HG03108 (cell line): ENCODE data around the gene PIEZO2.

Experiments
- ATAC-seq: cut with Tn5 transposase; IDR thresholded peaks from one replicate; pipeline ENCODE4 v1.9.1; 2021; ENCODE audit warnings: moderate library complexity; ENCODE audit not compliant: unreplicated experiment

Gene PIEZO2

DNA sequence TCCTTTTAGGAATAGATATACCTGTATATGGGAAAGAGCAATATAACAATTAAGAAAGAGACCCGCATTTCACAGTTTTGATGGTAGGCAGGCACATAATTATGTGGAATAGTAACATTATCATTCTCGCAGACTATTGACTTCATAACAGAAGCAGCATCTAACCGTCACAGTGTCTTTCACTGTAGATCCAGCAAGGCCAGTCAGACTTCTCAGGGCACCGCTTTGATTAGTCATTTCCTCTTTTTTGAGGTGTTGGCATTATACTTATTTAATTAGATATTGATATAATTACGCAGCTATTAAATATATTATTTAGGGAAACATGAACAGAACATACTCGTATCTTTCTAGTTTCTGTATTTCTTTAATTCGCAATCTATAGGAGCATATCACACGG is 447.2 kb downstream of the PIEZO2 start:
- ATAC-seq = no peak

DNA sequence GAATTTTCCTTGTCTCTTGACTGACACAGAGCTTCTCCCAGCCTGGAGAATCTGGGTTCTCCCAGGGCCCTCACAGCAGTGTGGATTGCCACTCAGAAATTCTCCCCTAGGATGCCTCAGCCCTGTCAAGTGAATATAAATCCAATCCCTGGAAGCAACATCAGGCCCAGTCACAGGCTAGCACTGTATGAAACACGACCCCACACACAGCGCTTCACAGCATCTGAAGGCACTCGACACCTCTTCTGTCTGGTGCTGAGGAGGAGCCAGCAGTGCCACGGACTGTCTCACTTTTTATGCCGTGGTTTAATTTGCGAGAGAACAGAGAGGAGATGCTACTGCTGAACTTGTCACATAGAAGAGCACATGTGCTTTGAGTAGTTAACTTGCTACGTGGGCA is 459.0 kb downstream of the PIEZO2 start:
- ATAC-seq = no peak

DNA sequence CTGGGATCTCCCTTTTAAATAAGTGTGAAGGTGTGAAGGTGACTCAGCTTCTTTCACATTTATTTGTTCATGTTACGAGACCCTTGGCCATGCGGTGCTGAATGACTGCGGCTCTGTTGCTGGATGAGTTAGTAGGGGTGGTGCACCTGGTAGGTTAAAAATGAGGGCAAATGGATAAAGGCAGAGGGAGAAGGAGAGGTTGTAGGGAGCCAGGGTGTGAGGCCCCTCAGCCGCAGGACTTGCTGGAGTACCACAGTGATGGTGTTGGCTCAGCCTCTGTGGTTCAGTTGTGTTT is 459.4 kb downstream of the PIEZO2 start:
- no peak for ATAC-seq

DNA sequence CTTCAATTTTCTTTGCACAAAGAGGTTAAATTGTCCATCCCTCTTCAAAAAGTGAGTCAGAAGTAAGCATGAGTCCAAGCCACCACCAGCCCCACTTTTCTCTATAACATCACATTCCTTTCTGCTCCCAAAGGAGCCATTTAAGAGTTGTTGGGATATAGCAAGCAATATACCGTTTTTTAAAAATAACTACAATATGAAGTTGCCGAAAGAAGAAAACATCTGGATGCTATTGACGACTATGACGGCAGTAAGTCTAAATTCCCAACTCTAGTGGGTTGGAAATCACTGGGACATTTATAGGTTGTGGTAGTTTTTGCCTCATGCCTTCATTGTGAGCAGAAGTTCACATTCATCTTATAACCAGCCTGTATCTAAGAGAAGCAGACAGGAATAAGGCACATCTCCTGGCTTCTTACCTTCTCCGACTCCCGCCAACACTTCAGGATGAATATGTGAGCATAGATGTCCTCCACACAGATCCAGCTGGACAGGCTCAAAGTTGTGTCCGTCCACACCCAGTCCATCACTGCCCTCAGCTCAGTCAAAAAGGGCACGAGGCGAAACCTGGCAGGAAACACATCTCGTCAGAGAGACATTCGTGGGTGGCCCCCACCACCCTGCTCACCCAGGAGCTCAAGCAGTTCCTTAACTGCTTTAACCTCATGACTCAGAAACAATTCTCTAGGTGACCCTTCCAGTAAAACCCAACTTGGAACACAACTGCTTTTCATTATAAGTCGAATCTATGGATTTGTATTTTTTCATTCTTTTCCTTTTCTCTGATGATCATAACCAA is 459.9 kb downstream of the PIEZO2 start:
- no peak for ATAC-seq

DNA sequence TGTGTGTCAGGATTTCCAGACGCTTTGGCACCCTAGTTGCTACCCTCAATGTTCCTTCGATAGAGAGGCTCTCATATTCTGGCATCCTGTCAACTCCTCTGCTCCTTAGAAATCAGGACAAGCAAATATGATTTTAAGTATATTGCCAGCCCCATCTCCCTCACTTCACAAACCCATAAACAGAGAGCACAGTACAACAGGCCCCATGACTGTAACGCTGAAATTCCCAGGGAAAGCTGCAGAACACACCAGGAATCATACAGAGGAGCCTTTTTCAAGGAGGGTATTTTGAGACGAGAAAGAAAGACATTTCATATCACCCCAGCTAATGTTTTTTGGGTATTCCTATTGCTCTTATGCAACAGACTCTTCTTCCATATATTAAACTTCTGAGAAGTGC is 460.6 kb downstream of the PIEZO2 start:
- no peak for ATAC-seq

DNA sequence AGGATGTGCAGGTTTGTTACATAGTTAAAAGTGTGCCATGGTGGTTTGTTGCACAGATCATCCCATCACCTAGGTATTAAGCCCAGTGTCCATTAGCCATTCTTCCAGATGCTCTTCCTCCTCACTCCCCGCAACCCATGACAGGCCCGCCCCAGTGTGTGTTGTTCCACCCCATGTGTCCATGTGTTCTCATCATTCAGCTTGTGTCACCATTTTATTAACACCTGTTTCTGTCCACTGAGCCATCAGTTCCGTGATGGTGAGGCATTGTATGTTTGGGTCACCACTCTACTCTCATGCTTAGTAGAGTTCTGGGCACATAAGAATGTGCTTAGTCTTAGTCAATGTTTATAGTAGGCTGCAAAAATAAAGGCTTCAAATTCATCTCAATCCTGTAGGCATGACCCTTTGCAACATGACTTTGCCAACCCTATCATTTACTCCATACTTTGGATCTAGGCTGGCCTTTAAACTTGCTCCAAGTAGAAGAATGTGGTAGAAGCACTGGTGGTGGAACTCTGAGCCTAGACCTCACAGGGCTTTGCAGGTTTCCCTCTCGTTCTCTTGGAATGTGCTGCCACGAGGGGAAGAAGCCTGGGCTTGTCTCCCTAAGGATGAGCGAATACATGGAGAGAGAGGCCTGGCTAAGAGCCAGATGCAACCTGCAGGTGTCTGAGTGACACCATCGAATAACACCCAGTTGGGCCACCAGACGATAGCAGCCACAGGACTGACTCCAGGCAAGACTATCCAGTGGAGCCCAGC is 462.0 kb downstream of the PIEZO2 start:
- ATAC-seq = no peak

DNA sequence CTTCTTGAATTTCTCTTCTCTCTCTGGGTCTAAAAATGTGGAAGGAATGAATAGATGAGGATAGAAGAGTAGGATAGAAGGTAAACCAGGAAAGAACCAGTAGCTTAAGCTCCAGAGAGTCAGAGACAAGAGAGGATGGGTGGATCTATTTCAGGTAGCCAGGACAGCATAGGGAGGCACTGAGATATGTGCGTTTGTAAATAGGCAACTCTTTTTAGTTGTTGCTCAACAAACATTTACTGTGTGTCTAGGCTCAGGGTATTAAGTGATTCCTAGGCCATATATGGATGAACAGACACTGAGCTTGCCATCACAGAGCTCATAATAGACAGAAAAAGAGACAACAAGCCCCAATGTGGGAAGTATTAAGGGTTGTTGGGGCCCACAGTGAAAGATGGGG is 463.1 kb downstream of the PIEZO2 start:
- ATAC-seq = no peak

DNA sequence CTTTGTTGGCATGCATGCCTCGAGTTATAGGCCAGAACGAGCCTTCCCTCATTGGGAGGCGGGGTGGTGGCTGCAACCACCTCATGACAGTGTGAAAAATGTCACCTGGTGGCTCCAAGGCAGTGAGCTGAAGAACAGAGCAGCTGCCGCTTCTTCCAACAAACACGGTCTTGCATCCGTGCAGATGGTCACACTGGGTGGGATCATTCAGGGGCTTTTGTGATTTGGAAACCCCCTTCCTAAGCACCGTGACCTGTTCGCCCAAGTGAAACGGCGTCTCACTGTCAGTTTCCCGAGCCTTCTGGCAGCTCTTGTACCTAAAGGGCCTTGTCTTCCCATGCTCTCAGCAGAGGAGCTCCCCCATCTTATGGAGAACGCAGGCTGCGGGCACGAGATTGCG is 463.9 kb downstream of the PIEZO2 start:
- ATAC-seq = no peak

DNA sequence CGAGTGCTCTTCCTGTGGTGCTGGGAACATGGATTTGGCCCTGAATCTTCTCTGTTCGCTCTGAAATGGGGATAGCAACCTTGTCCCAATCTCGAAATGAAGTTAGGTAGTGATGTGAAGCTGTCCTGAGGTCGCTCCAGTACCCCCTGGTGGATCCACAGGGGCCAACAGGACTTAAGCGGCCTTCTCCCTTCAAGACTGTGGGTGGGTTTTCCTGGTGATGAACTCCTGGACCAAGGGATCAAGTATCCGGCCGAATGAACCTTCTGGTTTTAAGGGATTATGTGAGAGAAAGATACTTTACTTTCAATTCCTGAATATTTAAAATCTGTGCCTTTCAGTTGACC is 467.0 kb downstream of the PIEZO2 start:
- no peak for ATAC-seq

DNA sequence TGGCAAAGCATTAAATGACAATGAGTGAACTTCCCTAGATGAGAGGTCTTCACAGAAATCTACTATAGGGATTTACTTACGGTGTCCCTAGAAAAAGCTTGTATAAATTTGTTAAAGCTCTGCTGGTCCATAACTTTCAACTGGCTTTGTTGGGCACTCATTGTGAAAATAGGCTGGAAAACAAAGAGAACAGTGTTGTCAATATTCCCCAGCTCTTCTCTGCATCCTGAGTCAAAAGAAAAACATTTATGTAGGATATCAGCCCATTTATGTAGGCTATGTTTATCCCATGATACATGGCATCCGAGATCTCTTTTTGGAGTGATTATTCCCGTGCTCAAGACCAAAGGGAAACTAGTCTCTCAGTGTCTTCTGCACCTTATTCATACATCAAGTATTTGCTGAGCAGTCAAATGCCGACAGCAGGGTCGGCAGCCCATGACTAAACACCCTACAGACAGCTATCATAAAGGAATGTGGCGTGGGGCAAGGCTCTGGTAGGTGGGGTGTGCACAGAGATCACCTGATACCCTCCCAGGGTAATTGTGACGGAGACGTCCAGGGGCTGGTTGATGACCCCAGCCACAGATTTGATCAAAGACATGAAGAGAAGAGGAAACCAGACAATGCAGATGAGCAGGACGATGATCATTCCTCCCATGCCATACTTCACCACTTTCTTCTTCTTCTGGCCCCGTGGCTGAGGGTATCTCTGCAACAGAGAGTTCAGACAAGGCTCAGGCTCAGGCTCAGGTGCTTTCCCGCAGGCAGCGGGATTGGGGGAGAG is 467.6 kb downstream of the PIEZO2 start:
- ATAC-seq = no peak

DNA sequence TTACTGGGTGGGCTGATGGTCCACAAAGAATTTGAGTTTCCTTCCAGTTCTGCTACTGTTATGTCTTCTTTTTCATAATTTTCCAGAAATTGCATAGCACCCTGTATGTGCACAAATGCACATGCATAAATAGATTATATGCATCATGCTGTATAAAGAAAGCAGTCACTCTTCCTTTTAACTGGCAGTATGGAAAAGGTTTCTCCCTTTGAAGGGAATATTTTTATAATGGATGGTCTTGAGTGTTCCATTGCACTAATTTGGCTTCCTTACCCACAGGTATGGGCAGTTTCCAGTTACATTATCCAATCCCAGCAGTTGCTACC is 469.1 kb downstream of the PIEZO2 start:
- ATAC-seq = no peak

DNA sequence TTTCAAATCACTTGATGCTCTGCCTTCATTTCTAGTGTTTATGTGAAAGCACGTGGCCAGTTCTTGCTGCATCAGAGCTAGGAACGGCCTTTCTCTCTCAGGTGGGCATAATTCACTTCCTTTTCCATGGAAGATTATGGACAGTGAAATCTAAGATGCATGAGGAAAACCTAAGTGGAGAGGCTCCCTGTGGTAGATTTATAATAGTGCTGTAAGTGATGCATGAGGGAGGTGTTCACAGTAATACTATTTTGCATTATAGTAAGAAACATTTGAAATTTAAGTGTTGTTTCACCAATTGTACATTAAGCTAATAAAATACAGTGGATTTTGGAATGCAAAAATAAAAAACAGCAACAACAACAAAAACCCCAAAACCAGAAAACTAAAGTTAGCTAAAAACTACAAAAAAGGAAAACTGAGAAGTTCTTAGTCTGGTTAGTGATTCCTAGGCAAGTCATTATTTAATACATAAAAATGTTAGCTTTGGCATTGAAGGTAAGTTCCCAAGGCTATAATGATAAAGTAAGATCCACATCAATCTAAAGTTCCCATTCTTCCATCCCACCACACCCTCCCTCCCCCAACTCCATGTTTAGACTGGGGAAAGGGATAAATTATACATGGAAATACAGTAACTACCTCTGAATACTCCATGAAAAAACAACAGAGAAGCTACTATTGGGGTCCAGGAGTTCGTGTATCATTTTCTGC is 469.7 kb downstream of the PIEZO2 start:
- no peak for ATAC-seq

DNA sequence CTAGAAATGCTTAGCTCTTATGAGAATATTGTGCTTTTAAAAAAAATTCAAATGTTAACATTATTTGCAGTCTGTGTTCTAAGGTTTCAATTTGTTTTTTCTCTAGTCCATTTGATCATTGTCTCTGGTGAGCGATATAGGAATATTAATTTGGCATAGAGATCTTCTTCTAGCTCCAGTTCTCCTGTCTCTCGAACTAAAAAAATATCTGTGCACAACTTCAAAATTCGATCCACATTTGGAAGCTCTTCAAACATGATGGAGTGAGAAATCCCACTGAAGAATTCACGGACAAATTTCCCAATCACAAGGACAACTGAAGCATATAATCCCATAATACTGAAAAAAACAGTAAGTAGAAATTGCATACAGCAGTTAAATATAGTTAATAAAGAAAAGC is 477.9 kb downstream of the PIEZO2 start:
- ATAC-seq = no peak

DNA sequence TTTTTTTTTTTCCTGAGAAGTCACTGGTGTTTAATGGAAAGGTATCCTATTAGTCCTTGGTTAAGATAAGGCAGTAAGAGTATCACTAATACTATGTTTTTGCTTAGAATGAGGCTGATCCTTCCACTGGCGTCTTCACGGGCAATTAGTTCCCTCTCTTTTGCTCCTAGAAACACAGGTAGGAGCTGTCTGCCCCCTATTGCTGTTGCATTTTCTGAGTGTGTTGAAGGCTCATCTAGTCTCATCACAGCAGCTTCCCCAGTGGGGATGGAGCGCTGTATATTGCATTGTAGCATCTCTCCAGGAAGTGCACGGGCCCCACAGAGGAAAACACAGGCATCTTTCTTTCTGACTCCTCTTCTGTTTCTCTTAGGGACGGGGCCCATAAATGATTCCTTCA is 478.5 kb downstream of the PIEZO2 start:
- ATAC-seq = no peak

DNA sequence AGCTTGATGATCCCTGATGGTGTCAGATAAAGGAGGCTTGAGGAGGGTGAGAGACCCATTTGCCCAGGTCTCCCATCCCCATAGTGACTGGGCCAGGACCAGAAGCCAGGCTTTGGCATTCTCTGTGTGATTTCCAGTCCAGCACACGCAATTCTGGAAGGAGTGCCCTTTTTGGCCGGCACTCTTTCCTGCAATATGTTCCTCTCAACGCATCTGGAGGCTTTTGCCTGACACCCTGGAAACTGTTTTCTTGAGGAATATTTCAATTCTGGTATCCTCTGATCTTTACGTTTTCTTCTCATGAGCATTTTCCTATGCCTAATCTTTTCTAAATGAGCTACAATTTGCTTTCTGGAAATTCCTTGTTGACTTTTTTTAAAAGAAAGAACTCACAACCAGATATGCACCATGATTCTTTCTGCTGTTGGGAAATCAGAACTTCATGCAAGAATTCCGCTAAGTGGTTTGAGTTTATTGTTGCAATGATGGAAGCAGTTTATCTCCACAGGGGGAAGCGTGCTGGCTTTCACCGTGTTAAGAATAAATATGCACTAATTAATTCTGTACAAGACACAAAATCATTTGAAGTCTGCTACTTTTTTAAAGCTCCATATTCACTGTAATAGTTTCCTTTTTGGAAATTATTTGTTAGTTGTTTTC is 479.8 kb downstream of the PIEZO2 start:
- no peak for ATAC-seq

DNA sequence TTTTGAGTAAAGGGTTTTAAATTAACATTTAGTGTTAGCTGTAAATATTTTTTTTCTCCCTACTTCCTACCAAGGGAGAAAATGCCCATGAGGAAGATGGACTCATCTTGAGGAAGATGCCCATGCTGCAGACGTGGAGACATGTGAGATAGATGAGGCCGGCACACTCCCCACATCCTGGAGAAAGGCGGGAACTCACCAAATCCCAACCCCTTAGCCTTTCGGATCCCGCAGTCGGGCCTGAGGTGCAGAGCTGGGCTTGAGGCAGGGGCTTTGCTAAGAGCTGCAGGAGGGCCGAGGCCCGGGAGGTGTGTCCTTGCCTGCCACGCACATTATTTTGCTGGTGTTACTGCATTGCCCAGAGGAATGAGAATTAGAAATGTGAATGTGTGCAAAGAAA is 485.6 kb downstream of the PIEZO2 start:
- no peak for ATAC-seq

DNA sequence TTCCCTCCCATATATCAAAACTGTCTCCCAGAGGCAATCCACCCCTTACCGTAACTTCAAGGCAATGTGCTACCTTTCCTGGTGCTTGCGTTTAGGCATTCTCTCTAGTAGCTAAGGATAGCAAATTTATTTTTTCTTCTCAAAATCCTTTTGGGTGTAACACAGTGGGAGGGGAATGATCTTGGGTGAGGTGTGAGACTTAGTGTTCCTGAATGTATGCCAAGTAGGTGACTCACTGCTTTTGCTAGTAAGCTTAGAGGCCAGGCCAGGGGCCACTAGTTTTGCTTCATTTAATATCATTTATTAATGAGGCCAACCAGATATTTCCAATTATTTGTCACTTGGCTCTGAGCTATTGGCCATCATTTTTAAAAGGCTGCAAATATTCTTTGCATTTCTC is 488.1 kb downstream of the PIEZO2 start:
- ATAC-seq = no peak

DNA sequence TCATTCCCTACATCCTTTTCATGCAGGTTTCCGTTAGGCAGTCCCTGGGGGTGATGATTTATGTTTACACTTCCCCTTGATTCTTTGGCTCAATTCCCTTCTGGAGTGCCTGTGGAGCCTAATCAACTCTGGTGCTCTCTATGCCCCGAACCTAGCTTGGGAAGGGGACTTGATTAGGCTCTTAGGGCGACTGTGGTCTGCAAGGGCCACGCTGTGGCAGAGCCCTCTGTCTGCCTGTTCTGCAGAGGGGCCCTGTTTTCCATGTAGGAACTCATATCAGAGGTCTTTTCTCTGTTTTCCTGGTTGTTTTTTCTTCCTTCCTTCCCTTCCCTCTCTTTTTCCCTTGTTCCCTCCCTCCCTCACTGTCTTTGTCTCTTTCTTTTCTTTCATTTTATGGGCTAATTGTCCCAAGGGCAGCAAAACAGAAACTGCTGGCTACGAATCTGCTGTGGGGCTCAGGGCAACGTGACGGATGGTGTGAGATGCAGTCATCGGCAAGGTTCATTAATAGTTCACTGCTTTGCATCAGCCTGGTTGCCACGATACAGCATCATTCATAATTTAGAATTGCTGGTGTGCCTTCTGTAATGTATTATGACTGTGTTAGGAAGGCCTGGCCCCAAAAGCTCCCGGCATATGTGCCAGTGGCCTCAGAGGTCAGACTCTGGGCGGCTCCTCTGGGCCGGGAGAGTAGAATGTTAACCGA is 489.0 kb downstream of the PIEZO2 start:
- ATAC-seq = no peak

DNA sequence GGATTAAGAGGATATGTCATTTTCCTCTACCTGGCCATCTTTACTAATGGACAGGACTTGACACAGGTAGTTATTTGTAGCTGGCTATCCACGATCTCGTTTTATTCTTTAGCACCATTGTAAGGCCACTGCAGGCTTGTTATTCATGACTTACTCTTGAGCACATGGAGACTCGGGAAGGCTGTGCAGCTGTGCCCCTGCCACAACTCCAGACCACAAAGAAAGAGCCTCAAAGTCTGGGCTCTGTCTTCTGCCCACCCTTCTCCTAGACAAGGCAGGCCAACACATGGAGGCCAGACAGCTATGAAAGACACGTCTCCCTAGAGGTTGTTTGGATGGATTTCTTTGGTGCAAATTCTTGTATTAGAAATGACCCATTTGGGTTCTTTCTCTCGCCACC is 489.8 kb downstream of the PIEZO2 start:
- no peak for ATAC-seq

DNA sequence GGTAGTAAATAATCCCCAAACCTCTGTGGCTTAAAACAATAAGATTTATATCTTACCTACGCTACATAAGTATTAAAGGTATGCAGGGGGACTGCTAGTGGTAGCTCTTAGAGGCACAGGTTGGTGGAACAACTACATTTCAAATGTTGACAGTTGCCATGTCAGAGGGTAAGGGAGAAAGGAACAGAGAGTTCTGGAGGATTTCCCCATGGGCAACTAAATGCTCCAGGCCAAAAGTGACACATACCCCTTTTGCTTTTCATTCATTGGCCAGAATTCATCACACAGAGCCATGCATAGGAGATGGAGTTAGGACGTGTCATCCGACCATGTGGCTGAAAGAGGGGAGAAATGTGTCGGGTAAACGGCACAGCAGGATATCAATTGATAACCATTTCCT is 490.4 kb downstream of the PIEZO2 start:
- ATAC-seq = no peak
